Activated CD4-positive, alpha-beta T cell treated with anti-CD3 and anti-CD28 coated beads for 24 hours (primary cell): ENCODE measurements around the gene NANOS2.
"Not testable (repeated sequence)": the region's sequence is repeated elsewhere in the genome, so short reads cannot be mapped to it uniquely, and the experiment has no call there.

Experiments used
- DNase-seq, 2 donors: peaks; one replicate each; pipeline ENCODE4 v3.0.0-alpha.2; 2020; ENCODE audit warnings: low read depth in 2 of 2

NANOS2 gene

DNA sequence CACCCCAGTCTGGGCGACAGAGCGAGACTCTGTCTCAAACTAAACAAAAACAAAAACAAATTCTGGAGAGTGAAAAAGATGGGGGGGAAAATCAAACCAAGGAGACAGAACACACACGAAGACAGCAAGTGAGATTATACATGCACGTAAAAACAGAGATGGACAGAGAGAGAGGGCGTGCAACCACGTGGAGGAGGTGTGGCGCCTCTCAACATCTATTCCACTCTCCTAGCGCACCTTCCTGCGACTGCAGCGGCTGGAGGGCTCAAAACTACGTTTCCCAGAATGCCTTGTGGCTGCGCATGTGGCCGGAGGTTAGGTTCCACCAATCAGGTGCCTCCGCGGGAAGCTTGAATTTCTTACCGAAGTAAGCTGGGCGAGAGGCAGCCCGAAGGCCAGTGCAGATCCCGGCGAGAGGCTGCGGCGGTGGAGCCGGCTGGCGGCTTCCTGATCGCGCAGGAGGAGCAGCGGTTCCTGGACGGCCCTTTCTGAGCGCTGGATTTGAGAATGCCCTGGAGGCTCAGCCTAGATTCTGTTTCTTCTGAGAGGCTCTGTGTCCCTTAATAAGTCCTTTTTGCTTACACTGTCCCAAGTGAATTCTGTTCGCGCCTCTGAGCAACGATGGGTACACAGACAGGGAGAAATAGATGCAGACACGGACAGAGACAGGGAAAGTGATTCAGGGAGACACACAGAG lies 13.1 kb upstream of the NANOS2 start:
- DNase-seq, result peak; percentile 74 to 78

DNA sequence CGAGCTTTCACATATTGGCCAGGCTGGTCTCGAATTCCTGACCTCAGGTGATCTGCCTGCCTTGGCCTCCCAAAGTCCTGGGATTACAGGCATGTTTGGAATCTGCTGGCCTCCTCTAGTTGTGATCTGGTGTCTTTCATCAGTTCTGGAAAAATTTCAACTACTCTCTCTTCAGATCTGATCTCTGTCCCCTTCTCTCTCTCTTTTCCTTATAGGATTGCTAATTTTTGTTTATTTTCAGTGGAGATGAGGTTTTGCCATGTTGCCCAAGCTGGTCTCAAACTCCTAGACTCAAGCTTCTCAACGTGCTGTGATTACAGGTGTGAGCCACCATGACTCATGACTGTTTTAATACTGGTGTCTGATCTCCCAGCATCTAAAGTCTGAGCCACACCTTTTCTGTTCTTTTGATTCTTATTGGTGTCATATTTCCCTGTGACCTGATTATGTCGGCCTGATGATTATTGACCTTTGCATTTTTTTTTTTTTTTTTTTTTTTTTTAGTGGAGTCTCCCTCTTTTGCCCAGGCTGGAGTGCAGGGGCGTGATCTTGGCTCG lies 10.4 kb upstream of the NANOS2 start:
- DNase-seq, result no peak

DNA sequence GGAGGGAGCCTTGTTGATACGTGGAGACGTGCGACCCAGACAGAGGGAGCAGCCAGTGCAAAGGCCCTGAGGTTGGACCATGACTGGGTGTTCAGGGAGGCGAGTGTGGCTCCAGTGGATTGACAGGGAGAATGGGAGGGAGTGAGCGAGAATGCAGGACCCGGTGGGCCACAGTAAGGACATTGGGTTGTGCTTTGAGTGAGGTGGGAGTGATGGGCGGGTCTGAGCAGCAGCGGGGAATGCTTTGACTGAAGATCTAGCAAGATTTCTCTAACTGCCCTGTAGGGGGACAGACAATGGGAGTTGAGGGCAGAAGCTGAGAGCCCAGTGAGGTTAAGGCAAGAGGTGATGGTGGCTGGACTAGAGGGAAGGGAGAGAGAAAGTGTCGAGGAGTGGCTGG lies 7.7 kb upstream of the NANOS2 start:
- no peak for DNase-seq

DNA sequence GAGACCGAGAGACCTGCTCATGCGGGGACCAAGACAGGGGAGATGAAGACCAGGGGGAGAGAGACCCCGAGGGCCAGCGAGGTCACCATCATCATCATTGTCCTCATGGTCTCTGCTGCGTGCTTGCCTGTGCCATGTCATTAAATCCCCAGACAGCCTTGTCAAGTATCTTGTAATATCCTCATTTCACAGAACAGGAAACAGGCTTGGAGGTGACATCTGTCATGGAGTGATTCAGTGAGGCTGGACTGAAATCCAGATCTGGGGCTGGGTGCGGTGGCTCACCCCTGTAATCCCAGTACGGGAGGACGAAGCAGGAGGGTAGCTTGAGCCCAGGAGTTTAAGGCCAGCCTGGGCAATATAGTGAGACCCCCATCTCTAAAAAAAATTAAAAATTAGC lies 5.9 kb upstream of the NANOS2 start:
- no peak for DNase-seq

DNA sequence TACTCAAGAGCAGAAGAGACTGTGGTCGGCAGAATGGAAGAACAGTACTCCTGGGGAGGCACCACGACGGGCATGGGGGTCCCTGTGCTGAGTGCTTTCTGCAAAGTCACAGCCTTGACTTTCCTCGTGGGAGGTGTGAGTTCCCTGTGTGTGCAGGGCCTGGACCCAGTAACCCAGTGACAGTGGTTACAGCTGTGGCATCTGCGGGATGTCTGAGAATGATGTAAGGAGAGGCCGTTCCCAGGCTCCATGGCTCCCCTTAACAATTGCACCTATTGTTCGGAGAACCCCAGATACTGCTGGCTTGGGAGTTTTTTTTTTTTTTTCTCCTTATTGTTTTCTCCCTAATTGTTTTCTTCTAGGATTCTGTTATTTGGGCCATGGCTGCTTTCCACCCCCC lies 5.1 kb upstream of the NANOS2 start:
- DNase-seq, result no peak

DNA sequence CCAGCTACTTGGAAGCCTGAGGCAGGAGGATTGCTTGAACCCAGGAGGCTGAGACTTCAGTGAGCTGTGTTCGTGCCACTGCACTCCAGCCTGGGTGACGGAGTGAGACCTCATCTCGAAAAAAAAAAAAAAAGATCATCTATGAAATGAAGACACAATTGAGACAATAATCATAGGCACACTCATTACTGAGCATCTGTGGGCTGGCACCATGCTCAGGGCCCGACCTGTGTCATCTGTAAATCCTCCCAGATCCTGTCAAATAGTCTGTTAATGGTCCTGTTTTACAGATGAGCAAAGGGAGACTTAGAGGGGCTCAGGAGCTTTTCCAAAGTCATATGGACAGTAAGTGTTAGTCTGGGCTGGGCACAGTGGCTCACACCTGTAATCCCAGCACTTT lies 4.1 kb upstream of the NANOS2 start:
- DNase-seq, result no peak

DNA sequence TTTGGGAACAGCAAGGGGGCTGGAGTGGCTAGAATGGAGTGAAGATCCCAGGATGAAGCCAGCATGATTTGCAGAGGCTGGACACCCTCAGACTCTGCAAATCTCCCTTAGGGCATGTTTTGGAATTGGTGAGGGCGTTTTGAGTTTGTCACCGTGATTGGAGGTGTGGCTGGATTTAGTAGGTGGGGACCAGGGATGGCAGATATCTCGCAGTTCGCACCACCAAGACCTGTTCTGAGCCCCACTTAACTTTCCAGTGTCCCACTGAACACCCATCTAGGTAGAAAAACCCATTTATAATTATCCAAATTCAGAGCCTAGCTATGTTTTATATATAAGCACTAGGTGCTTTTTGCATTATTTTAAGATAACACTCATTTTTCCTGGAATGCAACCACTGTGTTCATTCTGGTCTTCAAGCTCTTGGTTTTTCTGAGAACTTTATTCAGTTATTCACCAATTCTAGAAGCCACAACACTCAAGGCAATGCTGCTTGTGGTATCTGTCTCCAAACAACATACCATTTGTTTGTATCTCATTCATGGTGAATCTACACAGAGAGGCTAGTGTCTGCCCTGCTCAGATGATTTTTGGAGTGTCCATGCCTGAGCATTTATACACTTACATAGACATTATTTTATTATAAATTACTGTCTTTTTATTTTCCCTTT lies 3.0 kb upstream of the NANOS2 start:
- DNase-seq, result no peak

DNA sequence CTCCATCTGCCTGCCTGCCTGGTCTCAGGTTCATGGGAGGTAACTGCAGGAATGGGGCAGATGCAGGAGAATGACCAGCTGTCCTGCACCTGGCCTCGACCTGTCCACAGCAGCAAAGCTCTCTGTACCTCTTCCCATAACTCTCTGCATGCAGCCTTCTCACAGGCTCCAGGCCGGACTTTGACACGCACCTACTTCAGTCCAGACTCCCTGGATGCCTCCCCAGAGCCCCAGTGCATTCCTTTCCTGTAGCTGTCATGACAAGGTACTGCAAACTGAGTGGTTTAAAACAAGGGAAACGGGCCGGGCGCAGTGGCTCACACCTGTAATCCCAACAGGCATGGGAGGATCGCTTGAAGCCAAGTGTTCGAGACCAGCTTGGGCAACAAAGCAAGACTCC lies 3.3 kb downstream of the NANOS2 start:
- DNase-seq, result no peak

DNA sequence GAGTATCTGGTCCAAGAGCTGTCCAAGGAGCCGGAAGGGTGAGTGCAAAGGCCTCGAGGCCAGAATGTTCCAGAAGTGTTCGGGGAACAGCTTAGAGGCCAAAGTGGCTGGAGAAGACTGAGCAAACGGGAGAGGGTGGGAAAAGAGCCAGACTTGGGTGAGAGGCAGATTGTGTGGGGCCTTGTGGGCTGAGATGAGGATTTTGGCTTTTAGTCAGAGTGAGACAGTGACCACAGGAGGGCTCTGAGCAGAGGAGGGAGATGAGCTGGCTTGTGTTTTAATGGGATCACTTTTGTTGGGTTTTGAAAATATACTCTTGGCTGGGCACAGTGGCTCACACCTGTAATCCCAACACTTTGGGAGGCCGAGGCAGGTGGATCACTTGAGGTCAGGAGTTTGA lies 5.6 kb downstream of the NANOS2 start:
- no peak for DNase-seq

DNA sequence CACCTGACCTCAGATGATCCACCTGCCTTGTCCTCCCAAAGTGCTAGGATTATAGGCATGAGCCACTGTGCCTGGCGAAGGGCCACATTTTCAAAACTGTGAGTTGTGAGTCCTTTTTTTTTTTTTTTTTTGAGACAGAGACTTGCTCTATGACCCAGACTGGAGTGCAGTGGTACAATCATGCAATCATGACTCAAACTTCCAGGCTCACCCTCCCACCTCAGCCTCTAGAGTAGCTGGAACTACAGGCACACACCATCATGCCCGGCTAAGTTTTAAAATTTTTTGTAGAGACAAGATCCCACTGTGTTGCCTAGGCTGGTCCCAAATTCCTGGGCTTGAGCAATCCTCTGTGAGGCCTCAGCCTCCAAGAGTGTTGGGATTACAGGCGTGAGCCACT lies 8.4 kb downstream of the NANOS2 start:
- no peak for DNase-seq

DNA sequence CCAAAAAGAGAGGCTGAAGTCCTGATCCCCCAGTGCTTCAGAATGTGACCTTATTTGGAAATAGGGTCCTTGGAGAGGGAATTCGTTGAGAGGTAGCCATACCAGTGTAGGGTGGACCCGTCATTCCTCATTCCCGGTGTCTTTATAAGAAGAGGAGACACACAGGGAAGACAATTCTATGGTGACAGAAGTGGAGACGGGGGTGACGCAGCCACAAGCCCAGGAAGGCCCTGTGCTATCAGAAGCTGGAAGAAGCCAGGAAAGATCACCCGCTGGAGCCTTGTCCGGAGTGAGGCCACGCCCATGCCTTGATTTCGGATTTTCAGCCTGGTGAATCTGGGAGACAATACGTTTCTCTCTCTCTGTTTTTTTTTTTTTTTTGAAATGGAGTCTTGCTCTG lies 9.6 kb downstream of the NANOS2 start:
- DNase-seq, result no peak

DNA sequence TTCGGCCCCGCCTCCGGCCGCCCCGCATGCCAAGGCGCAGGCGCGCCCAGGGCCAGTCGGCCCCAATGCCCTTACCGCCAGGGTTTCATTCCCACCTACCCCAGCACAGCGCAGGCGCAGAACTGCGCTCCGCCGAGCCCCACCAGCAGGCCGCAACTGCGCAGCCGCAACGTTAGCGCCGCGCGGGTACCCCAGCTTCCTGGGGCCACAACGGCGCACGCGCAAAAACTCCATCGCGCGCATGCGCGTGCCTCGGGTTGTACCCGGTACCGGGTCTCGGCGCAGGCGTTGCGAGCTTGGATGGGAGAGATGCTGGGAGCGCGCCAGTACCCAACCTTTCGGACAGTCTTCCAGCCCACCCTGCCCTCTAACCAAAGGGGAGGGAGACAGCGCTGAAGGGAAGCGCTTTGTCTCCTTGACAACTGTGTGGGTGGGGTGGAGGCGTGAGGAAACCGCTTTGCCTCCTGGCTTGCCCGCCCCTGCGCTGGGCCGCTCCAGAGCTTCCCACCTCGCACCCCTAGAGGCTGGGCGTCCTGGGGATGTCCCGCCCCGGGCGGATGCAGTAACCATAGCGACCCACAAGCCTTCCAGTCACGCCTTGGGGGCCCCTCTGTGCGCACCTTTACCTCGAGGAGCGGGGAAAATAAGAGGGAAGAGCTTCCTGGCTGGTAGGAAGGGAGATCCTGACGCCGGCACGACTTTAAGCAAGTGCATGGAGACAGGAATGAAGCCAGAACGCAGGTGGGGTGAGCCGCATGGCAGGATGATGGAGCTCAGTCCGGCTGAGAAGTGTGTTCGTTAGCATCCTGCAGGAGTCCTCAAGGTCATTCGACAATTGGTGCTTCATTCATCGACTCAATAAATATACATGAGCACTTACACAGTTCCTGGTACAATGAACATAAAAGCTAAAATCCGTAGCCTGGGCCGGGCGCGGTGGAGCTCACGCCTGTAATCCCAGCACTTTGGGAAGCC lies 11.6 kb downstream of the NANOS2 start:
- DNase-seq, result peak; percentile 99

DNA sequence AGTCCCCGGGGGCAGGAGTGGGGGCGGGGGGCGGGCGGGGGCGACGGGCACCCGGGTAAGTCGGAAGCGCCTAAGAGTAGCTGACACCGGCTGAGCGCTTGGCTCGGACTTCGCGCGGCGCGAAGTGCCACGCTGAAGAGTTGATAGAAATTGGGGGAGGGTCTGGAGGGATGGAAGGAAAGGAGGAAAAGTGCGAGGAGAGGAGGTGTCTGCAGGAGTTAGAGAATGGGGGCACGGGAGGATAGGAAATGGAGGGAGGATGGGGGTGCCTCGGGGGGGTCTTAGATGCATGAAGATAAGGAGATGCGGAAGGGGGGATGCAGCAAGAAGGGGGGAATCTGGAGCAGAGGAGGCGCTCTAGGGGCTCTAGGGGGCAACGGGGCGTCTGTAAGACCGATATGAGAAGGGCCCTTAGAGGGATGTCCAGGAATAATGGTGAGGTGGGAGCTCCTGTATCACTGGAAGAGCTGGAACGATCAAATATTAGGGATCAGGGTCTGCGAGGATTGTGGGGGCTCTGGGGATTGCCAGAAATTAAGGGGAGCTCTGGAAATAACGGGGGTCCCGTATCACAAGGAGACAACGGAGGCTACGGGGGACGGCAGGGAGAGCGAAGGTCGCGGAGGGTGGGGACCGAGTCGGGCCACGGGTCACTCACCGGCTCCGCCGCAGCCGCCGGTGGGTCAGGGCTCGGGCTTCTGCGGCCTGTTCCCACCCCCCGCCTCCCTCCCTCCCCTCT lies 12.5 kb downstream of the NANOS2 start, which contains the start of gene MYPOP:
MYPOP (minus strand) TSS at position 702 of the 739 bp plus-strand sequence. CDS start 840 bp downstream, outside the sequence.
- no peak for DNase-seq

DNA sequence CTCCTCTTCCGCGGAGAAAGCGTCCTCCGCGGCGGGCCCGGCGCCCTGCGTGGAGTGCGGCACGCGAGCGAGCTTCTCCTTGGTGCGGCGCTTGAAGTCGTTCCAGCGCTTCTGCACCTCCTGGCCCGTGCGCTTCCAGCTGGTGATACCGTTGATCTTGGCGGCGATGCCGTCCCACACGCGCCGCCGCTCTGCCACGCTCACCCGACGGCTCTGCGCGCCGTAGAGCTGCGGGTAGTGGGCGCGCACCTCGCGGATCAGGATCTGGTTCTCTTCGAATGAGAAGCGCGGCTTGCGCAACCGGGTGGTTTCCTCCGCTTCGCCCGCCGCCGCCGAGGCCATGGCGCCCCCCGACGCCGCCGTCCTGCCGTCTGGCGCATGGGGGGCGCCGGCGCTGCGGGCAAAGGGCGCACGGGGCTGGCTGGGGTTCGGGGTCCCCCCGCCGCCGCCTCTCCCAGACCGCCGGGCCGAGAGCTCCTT lies 13.1 kb downstream of the NANOS2 start:
- no peak for DNase-seq

DNA sequence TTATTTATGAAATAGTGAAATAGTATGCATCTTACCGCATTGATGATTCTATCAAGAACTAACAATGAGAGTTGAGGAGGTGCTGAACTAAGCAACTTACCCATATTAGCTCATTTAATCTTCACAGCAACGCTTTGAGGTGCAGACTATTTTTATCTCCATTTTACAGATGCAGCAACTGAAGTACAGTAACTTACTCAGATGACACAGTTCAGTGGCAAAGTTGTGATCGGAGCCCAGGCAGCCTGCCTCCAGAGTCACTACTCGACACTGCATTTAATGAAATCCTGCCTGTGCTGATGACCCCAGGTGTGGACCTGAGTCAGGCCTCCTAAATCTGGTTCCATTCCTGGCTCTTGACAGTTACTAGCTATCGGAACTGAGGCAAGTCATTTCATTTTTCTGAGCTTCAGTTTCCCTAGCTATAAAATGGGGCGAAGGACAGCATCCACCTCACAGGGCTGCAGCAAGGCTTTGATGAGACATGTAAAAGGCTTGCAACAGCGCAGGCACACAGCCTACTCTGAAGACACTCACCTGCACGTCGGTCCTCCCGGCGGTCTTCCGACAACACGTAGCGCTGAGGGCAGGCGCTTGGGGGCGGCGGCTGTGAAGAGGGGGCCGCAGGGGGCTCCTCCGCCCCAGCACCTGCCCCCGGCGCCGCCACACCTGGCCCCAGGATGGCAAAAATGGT lies 13.7 kb downstream of the NANOS2 start:
- no peak for DNase-seq

DNA sequence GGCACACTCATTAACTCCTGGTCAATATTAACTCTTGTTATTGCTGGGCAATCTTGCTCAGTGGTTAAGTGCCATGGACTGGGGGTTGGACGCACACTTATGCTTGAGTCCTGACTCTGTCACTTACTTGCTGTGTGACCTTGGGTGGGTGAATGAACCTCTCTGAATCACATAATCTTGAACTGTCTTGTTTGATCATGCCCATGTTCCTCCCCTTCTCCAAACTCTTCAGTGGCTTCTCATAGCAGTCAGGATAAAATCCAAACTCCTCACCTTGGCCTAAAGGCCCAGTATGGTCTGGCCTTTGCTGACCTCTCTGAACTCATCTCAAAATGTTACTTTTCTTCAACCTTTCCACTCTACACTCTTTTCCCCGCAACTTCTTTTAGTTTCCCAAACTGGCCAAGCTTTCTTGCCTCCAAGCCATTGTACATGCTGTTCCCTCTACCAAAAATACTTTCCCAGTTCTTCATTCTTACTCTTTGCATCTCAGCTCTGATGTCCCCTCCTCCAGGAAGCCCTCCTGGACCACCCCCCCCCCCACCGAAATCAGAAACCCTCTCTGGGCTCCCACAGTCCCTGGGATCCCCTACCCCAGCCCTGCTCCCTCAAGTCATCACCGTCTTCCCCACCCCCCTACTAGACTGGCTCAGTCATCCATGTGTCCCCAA lies 14.5 kb downstream of the NANOS2 start:
- DNase-seq, result no peak

DNA sequence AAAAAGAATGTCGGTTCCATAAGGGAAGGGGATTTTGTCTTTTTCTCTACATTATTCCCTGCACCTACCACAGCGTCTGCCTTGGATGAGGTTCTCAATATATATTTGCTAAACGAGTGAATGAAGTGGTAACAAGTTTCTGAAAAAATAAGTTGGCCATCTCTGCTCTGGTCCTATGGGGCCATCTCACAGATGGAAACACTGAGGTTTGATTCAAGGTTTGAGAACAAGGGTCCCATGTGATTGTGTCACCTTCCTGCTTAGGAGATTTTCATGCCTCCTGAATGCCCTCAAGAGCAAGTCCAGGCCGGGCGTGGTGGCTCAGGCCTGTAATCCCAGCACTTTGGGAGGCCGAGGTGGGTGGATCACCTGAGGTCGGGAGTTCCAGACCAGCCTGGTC lies 15.3 kb downstream of the NANOS2 start:
- no peak for DNase-seq

DNA sequence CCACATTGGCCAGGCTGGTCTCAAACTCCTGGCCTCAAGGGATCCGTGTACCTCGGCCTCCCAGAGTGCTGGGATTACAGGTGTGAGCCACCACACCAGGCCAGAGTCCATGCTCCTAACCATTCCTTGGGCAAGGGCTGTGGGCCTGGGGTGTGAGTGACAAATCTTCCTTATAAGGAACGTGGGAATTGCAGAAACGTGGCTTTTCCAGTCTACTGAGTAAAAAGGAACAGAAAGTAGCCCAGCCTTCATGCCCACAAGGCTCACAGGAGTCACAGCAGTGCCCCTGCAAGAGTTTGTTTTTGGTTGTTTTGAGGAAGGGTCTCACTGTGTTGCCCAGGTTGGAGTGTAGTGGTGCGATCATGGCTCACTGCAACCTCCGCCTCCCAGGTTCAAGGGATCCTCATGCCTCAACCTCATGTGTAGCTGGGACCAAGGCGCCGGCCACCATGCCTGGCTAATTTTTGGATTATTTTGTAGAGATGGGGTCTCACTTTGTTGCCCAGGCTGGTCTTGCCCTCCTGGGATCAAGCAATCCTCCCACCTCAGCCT lies 17.2 kb downstream of the NANOS2 start:
- DNase-seq, result no peak

DNA sequence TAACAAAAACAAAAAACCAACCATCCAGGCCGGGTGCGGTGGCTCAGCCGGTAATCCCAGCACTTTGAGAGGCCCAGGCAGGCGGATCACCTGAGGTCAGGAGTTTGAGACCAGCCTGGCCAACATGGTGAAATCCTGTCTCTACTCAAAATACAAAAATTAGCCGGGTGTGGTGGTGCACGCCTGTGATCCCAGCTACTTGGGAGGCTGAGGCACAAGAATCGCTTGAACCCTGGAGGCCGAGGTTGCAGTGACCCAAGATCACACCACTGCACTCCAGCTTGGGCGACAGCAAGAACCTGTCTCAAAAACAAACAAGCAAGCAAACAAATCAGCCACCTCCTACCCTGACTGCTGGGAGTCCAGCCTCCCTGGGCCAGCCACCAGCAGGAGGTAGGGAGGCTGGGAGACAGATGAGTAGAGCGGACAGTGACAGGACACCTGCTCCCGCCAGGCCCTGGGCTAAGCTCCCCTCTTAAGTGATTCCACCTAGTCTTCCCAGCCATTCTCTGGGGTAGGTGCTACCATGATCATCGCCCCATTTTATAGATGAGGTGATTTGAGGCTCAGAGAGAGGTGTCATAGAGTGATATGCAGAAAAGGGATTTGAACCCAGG lies 18.5 kb downstream of the NANOS2 start:
- DNase-seq, result not testable (repeated sequence)
